Activated CD4-positive, alpha-beta T cell treated with anti-CD3 and anti-CD28 coated beads, Interleukin-10, Interleukin-2, amounts not matched to agents 100 ng/mL and 50 ng/mL, durations not matched to agents 16 hours and 8 hours (primary cell): Measurements from ENCODE around the gene SOX3.

Experiments
- DNase-seq: peaks from one replicate; pipeline ENCODE4 v3.0.0-alpha.2; 2020

SOX3 gene

GRCh38 chrX:140504371-140505324 is at the start of gene SOX3:
Gene SOX3 (minus strand): TSS chrX:140505069. CDS start chrX:140505060, 9 bp downstream.
- DNase-seq = no peak

- no peak for DNase-seq
These were observed 44.1 kb upstream of the SOX3 start for GRCh38 chrX:140548985-140549384.

GRCh38 chrX:140526171-140526570 is 21.3 kb upstream of the SOX3 start:
- DNase-seq = no peak

GRCh38 chrX:140525448-140525847 is 20.6 kb upstream of the SOX3 start:
- no peak for DNase-seq

GRCh38 chrX:140524556-140524955 is 19.7 kb upstream of the SOX3 start:
- DNase-seq = no peak

GRCh38 chrX:140521393-140521792 is 16.5 kb upstream of the SOX3 start:
- no peak for DNase-seq

GRCh38 chrX:140514554-140514953 is 9.7 kb upstream of the SOX3 start:
- no peak for DNase-seq

- no peak for DNase-seq
These were observed 6.0 kb upstream of the SOX3 start for GRCh38 chrX:140510895-140511295.

GRCh38 chrX:140510306-140510676 is 5.4 kb upstream of the SOX3 start:
- DNase-seq = no peak

- no peak for DNase-seq
These were observed 4.8 kb upstream of the SOX3 start for GRCh38 chrX:140509468-140510305.

GRCh38 chrX:140508958-140509357 is 4.1 kb upstream of the SOX3 start:
- DNase-seq = no peak

- DNase-seq = no peak
These were observed 3.1 kb upstream of the SOX3 start for GRCh38 chrX:140507982-140508305.

GRCh38 chrX:140507223-140507981 is 2.5 kb upstream of the SOX3 start:
- DNase-seq = no peak

GRCh38 chrX:140505421-140506337 is 810 bp upstream of the SOX3 start:
- no peak for DNase-seq

- DNase-seq = peak; percentile 4
These were observed 1.0 kb downstream of the SOX3 start for GRCh38 chrX:140503714-140504351.

GRCh38 chrX:140503238-140503601 is 1.6 kb downstream of the SOX3 start:
- no peak for DNase-seq

GRCh38 chrX:140502491-140503237 is 2.2 kb downstream of the SOX3 start:
- DNase-seq = no peak

- DNase-seq = no peak
These were observed 2.9 kb downstream of the SOX3 start for GRCh38 chrX:140501940-140502468.

- no peak for DNase-seq
These were observed 3.5 kb downstream of the SOX3 start for GRCh38 chrX:140501321-140501720.

- no peak for DNase-seq
These were observed 4.4 kb downstream of the SOX3 start for GRCh38 chrX:140500441-140500840.

- no peak for DNase-seq
These were observed 9.1 kb downstream of the SOX3 start for GRCh38 chrX:140495739-140496138.
